Thyroid gland (tissue), 4 donors: Measurements from ENCODE around the gene CEP295NL.

ENCODE experiments used
- POLR2A ChIP-seq, 2 donors: fragments of 450-650 bp; IDR thresholded peaks; one replicate each; pipeline ENCODE4 v1.6.1; 2017; ENCODE audit warnings: antibody characterized with exemption in 2 of 2, mild to moderate bottlenecking in 2 of 2, moderate library complexity in 1 of 2
- TF ChIP-seq, protein P1 (sequence below), 6 experiments: fragments of 200-600 bp in 3 of 6; fragments of 450-650 bp in 3 of 6; sonication (generic) in 3 of 6; IDR thresholded peaks; one replicate each; pipeline ENCODE4 v1.5.1; 2016 to 2019; ENCODE audit warnings: antibody characterized with exemption in 6 of 6, mild to moderate bottlenecking in 2 of 6, inconsistent platforms in 1 of 6, moderate library complexity in 1 of 6

DNA sequence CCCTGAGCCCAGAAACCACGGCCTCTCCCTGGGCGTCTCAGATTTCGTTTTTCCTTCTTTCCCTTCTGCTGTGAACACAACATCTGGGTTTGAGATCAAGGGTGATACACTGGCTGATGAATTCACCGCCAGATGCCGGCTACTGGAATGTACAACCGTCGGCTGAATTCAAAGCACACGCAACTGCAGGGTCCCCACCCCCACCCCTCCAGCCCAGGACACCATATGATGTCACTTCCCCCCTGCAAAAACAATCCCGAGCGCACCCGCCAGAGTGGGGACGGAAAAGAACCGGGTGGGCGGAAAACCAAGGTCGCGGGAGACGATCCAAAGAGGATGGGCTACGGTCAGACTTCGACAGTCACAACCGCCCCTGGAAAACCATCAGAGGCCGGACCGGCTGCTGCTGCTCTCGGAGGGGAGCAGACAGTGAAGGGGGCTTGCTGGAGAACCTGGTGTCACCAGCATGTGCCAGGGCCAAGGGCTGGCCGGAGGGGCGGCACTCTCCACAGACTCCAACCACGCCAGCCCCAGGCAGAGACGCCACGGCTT, 23.3 kb downstream of the CEP295NL start:
- TF ChIP-seq, protein P1, sequence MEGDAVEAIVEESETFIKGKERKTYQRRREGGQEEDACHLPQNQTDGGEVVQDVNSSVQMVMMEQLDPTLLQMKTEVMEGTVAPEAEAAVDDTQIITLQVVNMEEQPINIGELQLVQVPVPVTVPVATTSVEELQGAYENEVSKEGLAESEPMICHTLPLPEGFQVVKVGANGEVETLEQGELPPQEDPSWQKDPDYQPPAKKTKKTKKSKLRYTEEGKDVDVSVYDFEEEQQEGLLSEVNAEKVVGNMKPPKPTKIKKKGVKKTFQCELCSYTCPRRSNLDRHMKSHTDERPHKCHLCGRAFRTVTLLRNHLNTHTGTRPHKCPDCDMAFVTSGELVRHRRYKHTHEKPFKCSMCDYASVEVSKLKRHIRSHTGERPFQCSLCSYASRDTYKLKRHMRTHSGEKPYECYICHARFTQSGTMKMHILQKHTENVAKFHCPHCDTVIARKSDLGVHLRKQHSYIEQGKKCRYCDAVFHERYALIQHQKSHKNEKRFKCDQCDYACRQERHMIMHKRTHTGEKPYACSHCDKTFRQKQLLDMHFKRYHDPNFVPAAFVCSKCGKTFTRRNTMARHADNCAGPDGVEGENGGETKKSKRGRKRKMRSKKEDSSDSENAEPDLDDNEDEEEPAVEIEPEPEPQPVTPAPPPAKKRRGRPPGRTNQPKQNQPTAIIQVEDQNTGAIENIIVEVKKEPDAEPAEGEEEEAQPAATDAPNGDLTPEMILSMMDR (IDR thresholded peaks at IDR 0.05): no peak
- peak in 1 of 2 donors; percentile 26 for TF ChIP-seq POLR2A (IDR thresholded peaks at IDR 0.05)
